K562 (cell line): Measurements from ENCODE around the gene DBNDD2. TPM values are rescaled to one million over a fixed set of nuclear protein-coding genes. Genes with fewer than 3 reads are reported as not detected.

ENCODE experiments used
- BCLAF1 ChIP-seq, 2 experiments: fragments of 450-650 bp in 1 of 2; IDR thresholded peaks; 2 replicates each; pipeline ENCODE4 v1.6.1; 2011 to 2017; ENCODE audit warnings: low read depth in 2 of 2, antibody characterized with exemption in 1 of 2, borderline replicate concordance in 1 of 2, low read length in 1 of 2, mild to moderate bottlenecking in 1 of 2, mixed read lengths in 1 of 2; ENCODE audit not compliant: control insufficient read depth in 1 of 2
- C11orf30 ChIP-seq: fragments of 450-650 bp; IDR thresholded peaks from 2 replicates; pipeline ENCODE4 v1.6.1; 2016; ENCODE audit warnings: low read depth, mild to moderate bottlenecking
- CHD2 ChIP-seq: IDR thresholded peaks from 2 replicates; pipeline ENCODE4 v1.6.1; 2011; ENCODE audit warnings: low read depth, low read length
- CTBP1 ChIP-seq: fragments of 450-650 bp; IDR thresholded peaks from 2 replicates; pipeline ENCODE4 v1.6.1; 2016; ENCODE audit warnings: borderline replicate concordance
- EHMT2 ChIP-seq: fragments of 450-650 bp; IDR thresholded peaks from 2 replicates; pipeline ENCODE4 v1.6.1; 2018; ENCODE audit warnings: antibody characterized with exemption
- L3MBTL2 ChIP-seq: fragments of 450-650 bp; IDR thresholded peaks from 2 replicates; pipeline ENCODE4 v1.6.1; 2016; ENCODE audit warnings: mild to moderate bottlenecking, moderate library complexity
- LARP7 ChIP-seq: fragments of 450-650 bp; IDR thresholded peaks from 2 replicates; pipeline ENCODE4 v1.6.1; 2016
- PHTF2 ChIP-seq: fragments of 250-450 bp; sonication (Bioruptor Pico); IDR thresholded peaks from 2 replicates; pipeline ENCODE4 v1.5.0; 2021; ENCODE audit warnings: mild to moderate bottlenecking
- POLR2AphosphoS5 ChIP-seq: IDR thresholded peaks from 2 replicates; pipeline ENCODE4 v1.6.1; 2011; ENCODE audit warnings: mild to moderate bottlenecking, low read depth, low read length, moderate library complexity; ENCODE audit not compliant: control insufficient read depth, insufficient read depth
- RAD21 ChIP-seq, 2 experiments: fragments of 250-450 bp in 1 of 2; fragments of 450-650 bp in 1 of 2; sonication (Bioruptor Pico) in 1 of 2; formaldehyde crosslinking in 1 of 2; IDR thresholded peaks in 1 of 2; conservative IDR thresholded peaks in 1 of 2; 2 replicates each; pipeline versions ENCODE4 v1.4.0 to v1.8.0; 2020 to 2022; ENCODE audit warnings: mild to moderate bottlenecking in 2 of 2, moderate library complexity in 1 of 2
- TBL1XR1 ChIP-seq, 2 experiments: IDR thresholded peaks; 2 replicates each; pipeline ENCODE4 v1.6.1; 2012; ENCODE audit warnings: improper control_type of control experiment in 2 of 2, low read length in 2 of 2, mild to moderate bottlenecking in 1 of 2
- ZNF764 ChIP-seq: fragments of 250-450 bp; sonication (Bioruptor Pico); IDR thresholded peaks from 2 replicates; pipeline ENCODE4 v1.4.0; 2020; ENCODE audit warnings: low read depth, mild to moderate bottlenecking, moderate library complexity
- ZSCAN29 ChIP-seq: fragments of 450-650 bp; IDR thresholded peaks from 2 replicates; pipeline ENCODE4 v1.6.1; 2017
- polyA plus RNA-seq, 8 experiments: library from polyadenylated mRNA; depleted of rRNA in 4 of 8; stranded (reverse) in 5 of 8; unstranded in 3 of 8; fragments of >200 nt; fragmentation: Nextera tagmentation in 2 of 8; fragmentation: Illumina TruSeq in 1 of 8; extraction: Ambion mirVana in 2 of 8; extraction: Trizol in 1 of 8; gene quantifications; 2 replicates each; pipeline versions ENCODE4 v1.2.1 to v1.2.3, GENCODE V29; 2011 to 2014; ENCODE audit warnings: inconsistent platforms in 1 of 8, missing spikeins in 1 of 8
- total RNA-seq, 7 experiments: library from RNA; depleted of rRNA in 6 of 7; stranded (reverse); fragments of >200 nt in 6 of 7; fragmentation: Illumina TruSeq in 2 of 7; extraction: Trizol in 2 of 7; gene quantifications; 2 replicates each; pipeline versions ENCODE4 v1.2.1 to v1.2.3, GENCODE V29; 2011 to 2021; ENCODE audit warnings: low replicate concordance in 1 of 7
- TF ChIP-seq, protein P1 (sequence below): fragments of 450-650 bp; IDR thresholded peaks from 2 replicates; pipeline ENCODE4 v1.6.1; 2016; ENCODE audit warnings: mild to moderate bottlenecking, moderate library complexity

Gene DBNDD2
- total and polyA plus RNA-seq, 9 of the 15 experiments (the other 6 are each of a cell fraction or from before 2014, with no cell fraction given) = 12.8 to 64.0 (median 35.8) TPM

DNA sequence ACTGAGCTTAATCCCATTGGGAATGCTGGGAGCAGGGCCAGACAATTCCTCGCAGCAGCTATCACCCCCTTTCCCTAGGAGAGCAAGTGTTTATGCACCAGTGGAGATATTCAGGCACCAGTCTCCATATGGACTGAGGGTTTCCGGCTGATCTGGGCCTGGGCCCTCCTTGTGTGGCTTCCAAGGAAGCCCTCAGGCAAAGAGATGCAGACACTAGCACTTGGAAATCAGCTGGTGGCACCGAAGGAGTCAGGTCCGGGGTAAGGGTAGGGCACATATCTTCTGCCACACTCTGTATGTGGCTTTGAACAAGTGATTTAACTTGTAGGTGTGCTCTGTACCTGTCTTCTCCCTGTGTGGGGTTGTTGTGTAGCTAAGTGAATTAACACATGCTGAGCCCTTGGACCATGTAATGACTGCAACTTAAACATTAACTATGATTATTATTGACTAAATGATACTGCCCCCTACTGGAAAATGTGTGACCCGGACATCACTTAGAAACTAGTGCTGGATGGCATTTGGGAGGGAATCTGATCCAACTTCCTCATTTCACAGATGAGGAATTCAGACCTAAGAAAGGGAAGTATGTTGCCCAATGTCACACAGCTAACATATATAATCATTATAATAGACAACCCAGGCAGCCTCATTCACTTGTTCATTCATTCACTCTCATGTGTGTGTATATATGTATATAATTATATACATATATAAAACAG is 42.2 kb downstream of the DBNDD2 start (continued):
- TF ChIP-seq EHMT2 (no peak), POLR2AphosphoS5 (no peak), LARP7 (no peak), RAD21 (CRISPR knock-in tag; conservative IDR thresholded peaks at IDR 0.05 in 1 of 2, IDR thresholded peaks at IDR 0.05 in 1 of 2) (peak; percentile 37 to 58), CHD2 (no peak), ZNF764 (CRISPR knock-in tag) (0 out of 2 replicates have a peak, but pooled peaks have one; percentile 41), C11orf30 (no peak), BCLAF1 (IDR thresholded peaks at IDR 0.05; ENCODE audit: borderline replicate concordance in 1 of 2, control insufficient read depth in 1 of 2, low read depth in 2 of 2, low read length in 1 of 2) (no peak), TBL1XR1 (IDR thresholded peaks at IDR 0.05; ENCODE audit: low read length in 2 of 2) (no peak), PHTF2 (CRISPR knock-in tag) (no peak), CTBP1 (peak; percentile 77; the same call in 1 of the 2 replicates), ZSCAN29 (no peak), L3MBTL2 (no peak)
- TF ChIP-seq, protein P1, sequence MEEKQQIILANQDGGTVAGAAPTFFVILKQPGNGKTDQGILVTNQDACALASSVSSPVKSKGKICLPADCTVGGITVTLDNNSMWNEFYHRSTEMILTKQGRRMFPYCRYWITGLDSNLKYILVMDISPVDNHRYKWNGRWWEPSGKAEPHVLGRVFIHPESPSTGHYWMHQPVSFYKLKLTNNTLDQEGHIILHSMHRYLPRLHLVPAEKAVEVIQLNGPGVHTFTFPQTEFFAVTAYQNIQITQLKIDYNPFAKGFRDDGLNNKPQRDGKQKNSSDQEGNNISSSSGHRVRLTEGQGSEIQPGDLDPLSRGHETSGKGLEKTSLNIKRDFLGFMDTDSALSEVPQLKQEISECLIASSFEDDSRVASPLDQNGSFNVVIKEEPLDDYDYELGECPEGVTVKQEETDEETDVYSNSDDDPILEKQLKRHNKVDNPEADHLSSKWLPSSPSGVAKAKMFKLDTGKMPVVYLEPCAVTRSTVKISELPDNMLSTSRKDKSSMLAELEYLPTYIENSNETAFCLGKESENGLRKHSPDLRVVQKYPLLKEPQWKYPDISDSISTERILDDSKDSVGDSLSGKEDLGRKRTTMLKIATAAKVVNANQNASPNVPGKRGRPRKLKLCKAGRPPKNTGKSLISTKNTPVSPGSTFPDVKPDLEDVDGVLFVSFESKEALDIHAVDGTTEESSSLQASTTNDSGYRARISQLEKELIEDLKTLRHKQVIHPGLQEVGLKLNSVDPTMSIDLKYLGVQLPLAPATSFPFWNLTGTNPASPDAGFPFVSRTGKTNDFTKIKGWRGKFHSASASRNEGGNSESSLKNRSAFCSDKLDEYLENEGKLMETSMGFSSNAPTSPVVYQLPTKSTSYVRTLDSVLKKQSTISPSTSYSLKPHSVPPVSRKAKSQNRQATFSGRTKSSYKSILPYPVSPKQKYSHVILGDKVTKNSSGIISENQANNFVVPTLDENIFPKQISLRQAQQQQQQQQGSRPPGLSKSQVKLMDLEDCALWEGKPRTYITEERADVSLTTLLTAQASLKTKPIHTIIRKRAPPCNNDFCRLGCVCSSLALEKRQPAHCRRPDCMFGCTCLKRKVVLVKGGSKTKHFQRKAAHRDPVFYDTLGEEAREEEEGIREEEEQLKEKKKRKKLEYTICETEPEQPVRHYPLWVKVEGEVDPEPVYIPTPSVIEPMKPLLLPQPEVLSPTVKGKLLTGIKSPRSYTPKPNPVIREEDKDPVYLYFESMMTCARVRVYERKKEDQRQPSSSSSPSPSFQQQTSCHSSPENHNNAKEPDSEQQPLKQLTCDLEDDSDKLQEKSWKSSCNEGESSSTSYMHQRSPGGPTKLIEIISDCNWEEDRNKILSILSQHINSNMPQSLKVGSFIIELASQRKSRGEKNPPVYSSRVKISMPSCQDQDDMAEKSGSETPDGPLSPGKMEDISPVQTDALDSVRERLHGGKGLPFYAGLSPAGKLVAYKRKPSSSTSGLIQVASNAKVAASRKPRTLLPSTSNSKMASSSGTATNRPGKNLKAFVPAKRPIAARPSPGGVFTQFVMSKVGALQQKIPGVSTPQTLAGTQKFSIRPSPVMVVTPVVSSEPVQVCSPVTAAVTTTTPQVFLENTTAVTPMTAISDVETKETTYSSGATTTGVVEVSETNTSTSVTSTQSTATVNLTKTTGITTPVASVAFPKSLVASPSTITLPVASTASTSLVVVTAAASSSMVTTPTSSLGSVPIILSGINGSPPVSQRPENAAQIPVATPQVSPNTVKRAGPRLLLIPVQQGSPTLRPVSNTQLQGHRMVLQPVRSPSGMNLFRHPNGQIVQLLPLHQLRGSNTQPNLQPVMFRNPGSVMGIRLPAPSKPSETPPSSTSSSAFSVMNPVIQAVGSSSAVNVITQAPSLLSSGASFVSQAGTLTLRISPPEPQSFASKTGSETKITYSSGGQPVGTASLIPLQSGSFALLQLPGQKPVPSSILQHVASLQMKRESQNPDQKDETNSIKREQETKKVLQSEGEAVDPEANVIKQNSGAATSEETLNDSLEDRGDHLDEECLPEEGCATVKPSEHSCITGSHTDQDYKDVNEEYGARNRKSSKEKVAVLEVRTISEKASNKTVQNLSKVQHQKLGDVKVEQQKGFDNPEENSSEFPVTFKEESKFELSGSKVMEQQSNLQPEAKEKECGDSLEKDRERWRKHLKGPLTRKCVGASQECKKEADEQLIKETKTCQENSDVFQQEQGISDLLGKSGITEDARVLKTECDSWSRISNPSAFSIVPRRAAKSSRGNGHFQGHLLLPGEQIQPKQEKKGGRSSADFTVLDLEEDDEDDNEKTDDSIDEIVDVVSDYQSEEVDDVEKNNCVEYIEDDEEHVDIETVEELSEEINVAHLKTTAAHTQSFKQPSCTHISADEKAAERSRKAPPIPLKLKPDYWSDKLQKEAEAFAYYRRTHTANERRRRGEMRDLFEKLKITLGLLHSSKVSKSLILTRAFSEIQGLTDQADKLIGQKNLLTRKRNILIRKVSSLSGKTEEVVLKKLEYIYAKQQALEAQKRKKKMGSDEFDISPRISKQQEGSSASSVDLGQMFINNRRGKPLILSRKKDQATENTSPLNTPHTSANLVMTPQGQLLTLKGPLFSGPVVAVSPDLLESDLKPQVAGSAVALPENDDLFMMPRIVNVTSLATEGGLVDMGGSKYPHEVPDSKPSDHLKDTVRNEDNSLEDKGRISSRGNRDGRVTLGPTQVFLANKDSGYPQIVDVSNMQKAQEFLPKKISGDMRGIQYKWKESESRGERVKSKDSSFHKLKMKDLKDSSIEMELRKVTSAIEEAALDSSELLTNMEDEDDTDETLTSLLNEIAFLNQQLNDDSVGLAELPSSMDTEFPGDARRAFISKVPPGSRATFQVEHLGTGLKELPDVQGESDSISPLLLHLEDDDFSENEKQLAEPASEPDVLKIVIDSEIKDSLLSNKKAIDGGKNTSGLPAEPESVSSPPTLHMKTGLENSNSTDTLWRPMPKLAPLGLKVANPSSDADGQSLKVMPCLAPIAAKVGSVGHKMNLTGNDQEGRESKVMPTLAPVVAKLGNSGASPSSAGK = no peak
